ENCODE measurements around the gene ANKRD24.
"Not testable (repeated sequence)": the region's sequence is repeated elsewhere in the genome, so short reads cannot be mapped to it uniquely, and the experiment has no call there.

Gene ANKRD24

GRCh38 chr19:4174213-4174894 lies 8.1 kb upstream of the ANKRD24 start:
- DNase-seq, result no peak

DNA sequence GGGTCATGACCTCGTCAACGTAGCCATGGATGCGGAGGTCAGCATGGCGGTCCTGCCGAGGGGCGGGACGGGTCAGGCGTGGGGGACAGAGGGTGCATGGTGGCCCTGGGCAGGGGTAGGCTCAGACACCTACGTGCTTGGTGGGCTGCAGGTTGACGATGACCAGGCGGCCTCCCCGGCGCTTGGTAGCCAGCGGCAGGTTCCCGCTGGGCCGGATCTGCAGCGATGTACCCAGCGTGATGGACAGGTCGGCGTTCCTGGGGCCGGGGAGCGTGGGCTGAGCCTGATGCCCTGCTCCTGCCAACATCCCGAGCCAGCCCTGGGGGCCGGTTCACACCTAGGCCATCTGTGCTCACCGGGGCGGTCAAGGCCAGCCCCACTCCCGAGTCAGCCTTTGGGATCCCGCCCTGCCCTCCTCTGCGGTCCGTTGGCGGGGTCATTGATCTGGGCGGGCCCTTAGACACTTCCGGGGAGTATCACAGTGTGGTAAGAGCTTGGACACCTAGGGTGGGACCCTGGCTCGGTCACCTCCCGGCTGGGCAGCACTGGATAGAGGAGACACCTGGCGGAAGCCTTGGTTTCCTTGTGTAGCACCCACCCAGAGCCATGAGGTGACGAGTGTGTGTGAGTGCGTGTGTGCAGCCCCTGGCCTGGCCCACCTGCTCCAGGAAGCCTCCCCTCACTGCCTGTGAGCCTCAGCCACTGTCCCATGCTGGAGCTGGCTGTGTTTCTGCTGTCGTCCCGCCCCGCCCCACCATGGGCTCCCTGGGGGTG lies 7.4 kb upstream of the ANKRD24 start:
- DNase-seq, result no peak

DNA sequence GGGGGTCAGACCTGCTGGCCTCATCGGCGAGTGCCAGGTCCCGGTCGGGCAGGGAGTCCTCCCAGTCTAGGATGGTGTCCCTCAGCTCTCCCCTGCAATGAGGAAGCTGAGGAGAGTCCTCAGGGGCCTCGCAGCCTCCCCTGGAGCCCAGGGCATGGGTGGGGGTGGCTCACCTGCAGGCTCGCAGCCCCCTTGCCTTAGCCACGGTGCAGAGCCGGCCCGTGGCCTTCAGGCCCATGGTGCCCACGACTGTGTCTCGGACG lies 6.9 kb upstream of the ANKRD24 start:
- DNase-seq, result no peak

DNA sequence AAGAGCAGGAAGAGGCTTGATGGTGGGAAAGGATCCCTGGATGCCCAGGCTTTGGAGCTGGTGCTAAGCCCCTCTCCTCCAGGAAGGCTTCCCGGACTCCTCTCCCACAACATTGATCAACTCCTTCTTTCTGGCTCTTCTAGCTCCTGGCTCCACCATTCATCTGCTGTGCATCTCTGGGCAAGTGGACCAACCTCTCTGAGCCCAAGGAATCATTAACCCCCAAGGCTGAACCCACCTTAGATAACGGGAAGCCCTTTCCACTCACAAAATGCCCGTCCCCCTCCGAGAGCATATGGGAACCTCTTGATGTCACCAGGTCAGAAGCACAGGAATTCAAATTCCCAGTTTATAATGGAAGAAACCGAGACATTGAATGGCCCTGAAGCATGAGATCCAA lies 5.3 kb upstream of the ANKRD24 start:
- no peak for DNase-seq

GRCh38 chr19:4178990-4179389 lies 3.5 kb upstream of the ANKRD24 start:
- DNase-seq, result no peak

- no peak for DNase-seq
Observed at GRCh38 chr19:4181053-4181508, 1.4 kb upstream of the ANKRD24 start.

DNA sequence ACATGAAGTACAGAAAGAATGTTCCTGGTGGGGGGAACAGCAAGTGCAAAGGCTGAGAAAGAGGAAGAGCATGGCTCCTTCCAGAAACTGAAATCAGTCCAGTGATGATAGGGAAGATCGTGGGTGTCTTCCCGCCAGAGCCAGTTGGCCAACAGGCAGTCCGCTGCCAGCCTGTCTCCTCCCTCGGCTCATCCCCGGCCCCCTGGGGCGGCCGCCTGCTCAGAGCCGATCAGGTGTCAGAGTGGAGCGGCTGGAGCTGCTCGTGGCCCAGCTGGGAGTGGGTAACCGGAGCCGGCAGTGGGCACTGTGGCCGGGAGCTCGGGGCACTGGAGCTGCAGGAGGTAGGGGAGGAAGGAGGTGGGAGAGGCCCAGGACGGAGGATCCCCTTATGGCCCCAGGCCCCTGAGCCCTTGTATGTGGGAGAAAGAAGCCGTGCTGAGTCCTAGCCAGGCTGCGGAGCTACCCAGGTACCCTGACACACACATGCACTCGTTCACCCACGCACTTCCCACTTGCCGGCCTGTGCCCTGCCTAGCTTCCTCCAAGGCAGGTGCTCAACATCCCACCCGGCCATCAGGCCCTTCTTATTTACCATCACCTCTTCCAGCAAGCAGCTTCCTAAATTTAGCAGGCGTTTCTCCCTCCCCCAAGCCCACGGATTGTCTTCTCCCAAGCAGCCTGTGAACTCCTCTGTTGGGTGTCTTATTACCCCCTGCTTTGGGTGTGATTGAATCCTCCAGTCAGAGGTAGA lies 1.7 kb downstream of the ANKRD24 start:
- no peak for DNase-seq

DNA sequence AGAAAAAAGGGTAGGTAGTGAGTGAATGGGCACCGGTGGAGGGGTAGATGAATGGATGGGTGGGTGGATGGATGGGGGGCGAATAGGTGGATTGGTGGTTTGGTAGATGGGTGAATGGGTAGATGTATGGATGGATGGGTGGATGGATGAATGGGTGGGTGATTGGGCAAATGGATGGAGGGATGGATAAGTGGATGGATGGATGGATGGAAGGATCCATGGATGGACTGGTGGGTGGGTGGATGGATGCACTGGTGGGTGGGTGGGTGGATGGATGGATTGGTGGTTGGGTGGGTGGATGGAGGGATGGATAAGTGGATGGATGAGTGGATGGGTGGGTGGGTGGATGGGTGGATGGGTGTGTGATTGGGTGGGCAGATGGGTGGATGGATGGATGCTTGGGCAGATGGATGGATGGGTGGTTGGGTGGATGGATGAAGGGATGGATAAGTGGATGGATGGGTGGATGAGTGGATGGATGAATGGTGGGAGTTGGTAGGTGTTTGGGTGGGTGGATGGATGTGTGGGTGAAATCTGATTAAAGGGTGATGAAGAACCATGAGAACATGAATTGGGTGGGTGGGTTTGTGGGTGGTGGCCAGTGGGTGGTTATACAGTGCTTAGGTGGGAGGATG lies 2.3 kb downstream of the ANKRD24 start:
- no peak for DNase-seq

GRCh38 chr19:4185413-4186086 lies 3.1 kb downstream of the ANKRD24 start:
- no peak for DNase-seq

DNA sequence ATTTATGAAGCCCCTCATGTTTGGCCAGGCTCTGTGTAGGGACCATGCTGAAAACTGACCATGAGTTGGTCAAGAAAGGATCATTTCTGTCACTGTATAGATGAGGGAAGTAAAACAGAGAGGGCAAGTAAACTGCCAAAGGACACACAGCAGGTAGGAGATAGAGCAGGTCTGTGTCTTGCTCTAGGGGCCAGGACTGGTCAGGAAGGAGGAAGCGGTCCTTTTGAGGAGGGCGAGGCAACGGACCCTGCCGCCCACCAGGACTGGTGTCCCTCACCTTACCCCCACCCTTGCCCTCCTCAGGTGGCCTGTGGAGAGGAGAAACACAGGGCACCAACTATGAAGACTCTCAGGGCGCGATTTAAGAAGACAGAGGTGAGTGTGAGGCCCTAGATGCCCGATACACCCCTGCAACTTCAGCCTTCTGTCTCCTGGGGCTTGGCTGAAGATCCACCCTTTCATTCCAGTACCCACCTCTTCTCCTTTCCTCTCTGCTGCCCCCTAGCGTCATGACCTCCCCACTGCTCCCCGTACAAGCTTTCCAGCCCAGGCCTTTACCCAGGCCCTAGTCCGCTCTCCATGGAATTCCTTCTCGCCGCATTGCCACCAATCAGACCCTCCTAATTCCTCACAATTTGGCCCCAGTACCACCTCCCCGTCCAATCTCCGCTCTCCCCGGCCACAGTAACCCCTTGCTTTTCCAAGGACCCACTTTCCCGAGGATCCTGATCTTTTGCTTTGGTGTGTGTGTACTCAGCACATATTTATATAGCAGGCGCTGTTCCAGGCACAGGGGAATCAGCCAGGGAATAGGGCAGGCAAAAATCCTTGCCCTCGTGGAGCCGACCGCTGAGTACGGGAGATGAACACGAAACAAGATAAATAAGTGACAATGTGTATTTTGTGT lies 3.9 kb downstream of the ANKRD24 start:
- peak; percentile 63 for DNase-seq

GRCh38 chr19:4187313-4188122 lies 5.0 kb downstream of the ANKRD24 start:
- no peak for DNase-seq

DNA sequence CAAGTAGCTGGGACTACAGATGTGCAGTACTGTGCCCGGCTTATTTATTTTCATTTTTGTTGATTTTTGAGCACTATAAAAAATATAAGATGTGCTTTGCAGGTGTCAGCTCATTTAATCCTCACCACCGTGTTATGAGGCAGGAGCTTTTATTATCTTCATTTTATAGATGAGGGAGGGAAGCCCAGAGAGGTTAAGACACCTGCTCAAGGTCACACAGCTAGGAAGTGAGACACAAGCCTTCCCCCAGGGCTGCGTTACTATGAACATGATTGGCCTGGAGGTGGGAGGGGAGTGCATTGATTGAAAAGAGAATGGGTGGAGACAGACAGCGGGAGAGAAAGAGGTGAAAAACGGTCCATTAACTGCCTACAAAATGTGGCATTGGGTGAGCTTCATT lies 7.2 kb downstream of the ANKRD24 start:
- DNase-seq, result no peak

DNA sequence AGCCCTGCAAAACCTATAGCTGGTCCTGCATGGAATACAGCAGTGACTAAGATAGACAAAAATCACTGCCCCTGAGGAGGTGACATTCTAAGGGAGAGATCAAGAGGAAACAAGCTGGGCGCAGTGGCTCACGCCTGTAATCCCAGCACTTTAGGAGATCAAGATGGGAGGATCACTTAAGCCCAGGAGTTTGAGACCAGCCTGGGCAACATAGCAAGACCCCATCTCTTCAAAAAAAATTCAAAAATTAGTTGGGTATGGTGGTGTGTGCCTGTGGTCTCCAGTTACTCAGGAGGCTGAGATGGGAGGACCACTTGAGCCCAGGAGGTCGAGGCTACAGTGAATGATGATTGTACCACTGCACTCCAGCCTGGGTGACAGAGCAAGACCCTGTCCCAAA lies 10.0 kb downstream of the ANKRD24 start:
- DNase-seq, result not testable (repeated sequence)

- no peak for DNase-seq
Observed at GRCh38 chr19:4194353-4194752, 11.9 kb downstream of the ANKRD24 start.

GRCh38 chr19:4196009-4196408 lies 13.5 kb downstream of the ANKRD24 start:
- DNase-seq, result no peak

DNA sequence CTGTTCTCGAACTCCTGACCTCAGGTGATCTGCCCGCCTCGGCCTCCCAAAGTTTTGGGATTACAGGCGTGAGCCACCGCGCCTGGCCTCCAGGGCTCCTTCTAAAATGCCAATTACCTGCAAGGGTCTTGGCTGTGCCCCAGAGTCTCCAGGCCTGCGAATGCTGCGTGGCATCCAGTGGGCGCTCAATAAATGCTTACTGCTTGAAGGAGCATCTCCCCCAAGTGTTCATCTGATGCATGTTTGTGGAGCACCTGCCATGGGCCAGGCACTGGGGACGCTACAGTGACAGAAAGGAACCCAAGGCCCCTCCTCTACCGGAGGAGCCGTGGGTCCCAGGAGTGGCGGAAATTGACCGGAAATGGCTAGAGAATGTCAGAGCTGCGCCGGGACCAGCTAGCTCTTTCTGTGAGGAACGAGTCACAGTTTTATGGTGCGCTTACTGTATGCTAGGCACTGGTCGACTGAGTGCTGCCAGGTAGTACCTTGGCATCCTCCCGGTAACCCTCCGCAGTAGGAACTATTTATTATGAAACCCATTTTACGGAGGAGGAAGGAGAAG lies 14.2 kb downstream of the ANKRD24 start:
- no peak for DNase-seq

DNA sequence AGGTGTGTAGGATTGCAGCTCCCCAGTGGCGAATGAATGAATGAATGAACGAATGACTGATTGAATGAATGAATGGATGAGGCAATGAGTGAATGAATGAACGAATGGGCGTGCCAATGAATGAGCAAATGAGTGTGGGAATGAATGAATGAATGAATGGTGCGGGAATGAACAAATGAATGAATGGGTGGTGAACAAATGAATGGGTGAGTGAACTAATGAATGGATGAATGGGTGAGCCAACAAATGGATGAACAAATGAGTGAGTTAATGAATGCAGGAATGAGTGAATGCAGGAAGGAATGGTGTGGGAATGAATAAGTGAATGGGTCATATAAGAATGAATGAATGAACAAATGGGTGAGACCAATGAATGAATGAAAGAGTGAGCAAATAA lies 14.7 kb downstream of the ANKRD24 start:
- no peak for DNase-seq

DNA sequence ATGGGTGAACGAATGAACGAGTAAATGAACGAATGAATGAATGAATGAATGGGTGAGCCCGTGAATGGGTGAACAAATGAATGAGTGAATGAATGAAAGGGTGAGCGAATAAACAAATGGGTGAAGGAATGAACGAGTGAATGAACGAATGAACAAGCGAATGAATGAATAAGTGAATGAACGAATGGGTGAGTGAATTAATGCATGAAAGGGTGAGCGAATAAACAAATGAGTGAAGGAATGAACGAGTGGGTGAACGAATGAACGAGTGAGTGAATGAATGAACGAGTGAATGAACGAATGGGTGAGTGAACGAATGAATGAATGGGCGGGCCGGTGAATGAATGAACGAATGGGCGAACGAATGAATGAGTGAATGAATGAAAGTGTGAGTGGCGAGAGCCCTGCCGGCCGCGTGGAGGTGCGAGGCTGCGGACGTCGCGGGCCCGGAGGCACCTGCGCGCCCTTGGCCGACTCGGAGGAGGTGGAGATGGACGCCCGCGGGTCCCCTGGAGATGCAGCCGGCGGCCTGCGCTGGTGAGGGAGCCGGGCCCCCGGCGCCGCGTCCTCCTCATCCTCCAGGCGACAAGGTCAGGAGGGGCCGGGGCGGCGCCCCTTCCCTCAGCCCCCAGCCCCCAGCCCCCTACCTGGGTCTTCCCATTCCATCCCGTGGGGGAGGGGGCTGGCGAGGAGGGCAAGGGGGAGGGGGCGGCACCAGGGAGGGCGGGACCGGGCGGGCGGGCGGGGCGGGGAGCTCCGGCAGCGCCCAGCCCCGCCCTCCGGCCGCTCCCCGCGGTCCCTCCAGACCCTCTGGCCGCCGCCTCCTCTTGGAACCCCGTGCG lies 15.4 kb downstream of the ANKRD24 start:
- DNase-seq, result no peak

DNA sequence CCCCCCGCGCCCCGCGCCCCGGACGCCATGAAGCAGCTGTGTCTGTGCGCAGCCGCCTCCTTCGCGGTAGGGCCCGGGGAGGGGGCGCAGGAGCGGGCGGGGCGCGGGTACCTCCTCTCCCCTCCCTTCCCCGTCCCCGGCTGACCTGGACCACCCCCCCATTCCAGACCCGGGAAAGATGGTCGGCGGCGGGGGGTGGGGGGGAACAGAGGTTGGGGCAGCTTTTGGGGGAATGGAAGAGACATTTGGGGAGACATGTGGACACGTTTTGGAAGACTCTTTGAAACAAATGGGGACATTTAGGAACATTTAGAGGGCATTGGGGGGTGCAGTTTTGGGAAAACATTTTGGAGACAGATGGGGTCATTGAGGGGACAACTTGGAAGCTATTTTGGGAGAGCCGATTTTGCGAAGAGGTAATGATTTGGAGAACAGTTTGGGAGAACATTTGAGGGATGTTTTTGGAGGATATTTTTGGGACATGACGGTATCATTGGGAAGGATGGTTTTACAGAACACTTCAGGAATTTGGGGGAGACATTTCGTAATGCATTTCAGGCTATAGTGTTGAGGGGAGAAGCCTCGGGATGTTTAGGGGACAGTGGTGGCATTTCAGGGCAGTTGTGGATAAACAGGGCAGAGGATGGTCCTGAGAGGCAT lies 16.1 kb downstream of the ANKRD24 start:
- no peak for DNase-seq
